Anterior cingulate cortex (tissue), 58 donors: Measurements from ENCODE around the gene SORL1.
"Not testable (repeated sequence)": the region's sequence is repeated elsewhere in the genome, so short reads cannot be mapped to it uniquely, and the experiment has no call there.

Experiments used
- DNase-seq, 58 donors: peaks; one replicate each; lab custom pipeline; 2025; lab: John Stamatoyannopoulos, UW

The SORL1 gene

DNA sequence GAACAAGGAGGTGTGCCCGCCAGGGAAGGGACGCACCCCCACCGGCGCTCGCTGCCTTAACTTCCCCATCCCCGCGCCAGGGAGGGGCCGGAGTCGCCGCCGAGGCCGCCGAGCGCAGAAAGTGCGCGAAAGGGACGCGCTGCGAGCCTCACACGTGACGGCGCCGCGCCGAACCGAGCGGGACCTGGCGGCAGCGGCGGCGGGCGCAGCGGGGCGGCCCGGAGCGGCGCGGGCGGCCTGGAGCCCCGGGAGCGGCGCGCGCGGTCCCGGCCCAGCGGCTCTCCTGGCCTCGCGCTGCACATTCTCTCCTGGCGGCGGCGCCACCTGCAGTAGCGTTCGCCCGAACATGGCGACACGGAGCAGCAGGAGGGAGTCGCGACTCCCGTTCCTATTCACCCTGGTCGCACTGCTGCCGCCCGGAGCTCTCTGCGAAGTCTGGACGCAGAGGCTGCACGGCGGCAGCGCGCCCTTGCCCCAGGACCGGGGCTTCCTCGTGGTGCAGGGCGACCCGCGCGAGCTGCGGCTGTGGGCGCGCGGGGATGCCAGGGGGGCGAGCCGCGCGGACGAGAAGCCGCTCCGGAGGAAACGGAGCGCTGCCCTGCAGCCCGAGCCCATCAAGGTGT, at the start of gene SORL1:
SORL1 (plus strand) TSS at position 329 of the 623 bp plus-strand sequence; CDS start at position 347, 18 bp downstream.
- DNase-seq, result peak in 54 of 58 donors; percentile 28 to 86 (median 70)

GRCh38 chr11:121405646-121406045, 46.5 kb upstream of the SORL1 start:
- no peak for DNase-seq

DNA sequence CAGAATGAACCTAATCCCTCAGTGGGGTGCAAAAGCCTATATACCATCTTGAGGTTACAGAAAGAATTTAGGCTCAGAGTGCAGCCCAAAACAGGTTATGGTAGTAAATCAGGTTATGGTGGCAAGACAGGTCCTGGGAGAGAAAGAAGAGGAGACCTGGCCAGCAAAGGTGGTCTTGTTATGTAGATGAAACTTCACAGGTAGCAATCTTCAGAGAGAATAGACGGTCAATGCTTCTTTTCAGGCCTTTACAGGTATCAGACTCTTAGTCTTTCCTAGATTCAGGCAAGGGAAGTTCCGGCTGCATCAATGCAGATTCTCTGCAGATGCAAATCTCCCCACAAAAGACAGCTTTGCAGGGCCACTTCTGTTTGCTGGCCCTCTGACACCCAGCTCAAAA, 45.8 kb upstream of the SORL1 start:
- no peak for DNase-seq

GRCh38 chr11:121408830-121409229, 43.3 kb upstream of the SORL1 start:
- no peak for DNase-seq

GRCh38 chr11:121410041-121410440, 42.1 kb upstream of the SORL1 start:
- DNase-seq, result not testable (repeated sequence)

GRCh38 chr11:121411330-121411729, 40.8 kb upstream of the SORL1 start:
- DNase-seq, result not testable (repeated sequence)

GRCh38 chr11:121412000-121412587, 40.0 kb upstream of the SORL1 start:
- DNase-seq, result no peak

DNA sequence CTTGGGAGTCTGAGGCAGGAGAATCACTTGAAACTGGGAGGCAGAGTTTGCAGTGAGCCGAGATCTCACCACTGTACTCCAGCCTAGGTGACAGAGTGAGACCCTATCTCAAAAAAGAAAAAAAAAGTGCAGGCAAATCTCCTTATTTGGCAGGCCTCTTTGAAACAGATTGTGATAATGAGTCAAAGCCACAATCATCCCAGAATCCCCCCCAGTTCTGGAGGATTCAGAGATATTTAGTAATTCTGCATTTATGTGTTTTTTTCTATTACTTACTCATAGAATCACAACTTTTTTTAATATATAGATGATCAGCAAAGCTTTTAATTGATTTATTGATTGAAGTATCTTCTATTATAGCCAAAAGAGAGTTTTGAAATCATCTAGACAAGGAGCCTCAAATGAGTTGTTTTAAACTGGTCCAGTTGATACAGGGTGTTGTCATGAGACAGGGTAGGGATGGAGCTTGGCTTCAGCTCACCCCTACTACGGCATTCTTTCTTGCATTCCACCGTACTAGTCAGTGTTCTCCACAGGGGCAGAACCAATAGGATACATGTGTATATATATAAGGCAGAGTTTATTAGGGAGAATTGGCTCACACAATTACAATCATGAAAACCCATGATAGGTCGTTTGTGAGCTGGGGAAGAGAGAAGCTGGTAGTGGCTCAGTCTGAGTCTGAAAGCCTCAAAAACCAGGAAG, 39.3 kb upstream of the SORL1 start:
- DNase-seq, result no peak

DNA sequence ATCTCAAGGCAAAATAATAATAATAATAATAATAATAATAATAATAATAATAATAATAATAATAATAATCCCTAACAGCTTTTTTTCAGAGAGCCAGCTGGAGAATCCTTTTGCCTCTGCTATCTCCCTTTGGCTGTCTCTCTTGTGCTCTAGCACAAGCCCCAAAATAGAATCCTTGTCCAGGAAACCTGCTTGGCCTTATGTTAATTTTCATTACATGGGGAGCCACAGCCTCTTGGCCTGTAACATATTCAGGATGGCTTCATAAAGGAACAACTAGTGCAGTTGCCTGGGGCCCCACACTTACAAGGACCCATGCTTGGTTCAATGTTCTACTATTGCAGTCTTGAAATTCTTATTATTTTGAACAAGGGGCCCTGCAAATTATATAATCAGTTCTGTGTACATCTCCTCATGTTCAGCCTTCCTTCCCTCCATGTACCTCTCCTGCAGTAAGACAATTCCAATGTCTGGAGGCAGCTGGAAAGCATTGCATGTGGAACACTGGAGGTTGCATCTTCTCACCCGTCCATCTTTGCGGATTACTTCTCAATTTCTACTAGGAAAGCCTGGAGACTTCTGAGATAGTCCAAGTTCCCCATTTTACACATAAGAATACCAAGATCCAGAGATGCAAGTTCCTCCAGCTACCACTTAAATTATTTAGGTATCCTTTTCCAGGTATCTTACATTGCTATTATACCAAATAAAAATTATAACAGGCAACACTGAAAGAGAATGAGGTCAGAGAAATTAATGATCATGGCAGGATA, 37.8 kb upstream of the SORL1 start:
- DNase-seq, result no peak

- no peak for DNase-seq
Measured at GRCh38 chr11:121415856-121416255, 36.3 kb upstream of the SORL1 start.

DNA sequence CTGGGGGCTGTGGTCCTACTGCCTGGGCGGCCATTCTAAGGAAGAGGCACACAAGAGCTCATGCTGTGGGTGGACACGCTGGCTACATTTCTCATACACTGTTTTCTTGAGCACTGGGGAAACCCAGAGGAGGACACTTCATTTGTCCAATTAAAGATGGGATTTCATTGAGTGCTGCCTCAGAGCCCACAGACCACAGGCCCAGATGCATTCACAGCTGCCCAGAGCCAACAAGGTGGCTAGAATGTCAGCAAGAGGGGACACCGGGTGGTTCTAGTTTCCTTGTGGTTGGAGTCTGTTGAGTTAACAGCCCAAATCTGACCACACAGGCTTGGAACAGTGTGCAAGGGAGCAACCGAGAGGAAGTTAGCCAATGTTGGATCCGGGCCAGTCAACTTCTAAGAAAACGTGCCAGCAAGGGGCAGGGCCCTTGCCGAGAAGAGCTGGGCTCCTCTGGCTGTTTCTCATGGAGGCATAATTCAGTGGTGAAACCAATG, 35.0 kb upstream of the SORL1 start:
- DNase-seq, result peak in 48 of 58 donors; percentile 16 to 87 (median 46)

GRCh38 chr11:121417607-121418006, 34.5 kb upstream of the SORL1 start:
- no peak for DNase-seq

DNA sequence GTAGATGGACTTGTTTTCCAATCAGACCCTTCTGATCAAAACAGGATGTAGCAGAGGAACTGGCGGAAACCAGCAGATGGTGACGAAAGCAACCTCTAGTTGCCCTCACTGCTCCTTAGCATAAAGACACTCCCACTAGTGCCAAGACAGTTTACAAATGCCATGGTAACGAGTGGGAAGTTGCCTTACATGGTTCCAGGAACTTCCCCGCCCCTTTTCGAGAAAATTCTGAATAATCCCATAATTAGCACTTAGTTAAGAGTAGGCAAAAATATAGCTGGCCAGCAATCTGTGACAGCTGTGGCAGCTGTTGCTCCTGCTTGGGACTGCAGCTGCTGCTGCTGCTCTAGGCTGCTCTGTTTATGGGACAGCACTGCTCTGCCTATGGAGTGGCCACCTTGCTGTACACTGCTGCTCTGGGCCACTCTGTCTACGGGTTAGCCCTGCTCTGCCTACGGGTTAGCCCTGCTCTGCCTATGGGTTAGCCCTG, 33.4 kb upstream of the SORL1 start:
- DNase-seq, result peak in 2 of 58 donors; percentile 3 to 30

DNA sequence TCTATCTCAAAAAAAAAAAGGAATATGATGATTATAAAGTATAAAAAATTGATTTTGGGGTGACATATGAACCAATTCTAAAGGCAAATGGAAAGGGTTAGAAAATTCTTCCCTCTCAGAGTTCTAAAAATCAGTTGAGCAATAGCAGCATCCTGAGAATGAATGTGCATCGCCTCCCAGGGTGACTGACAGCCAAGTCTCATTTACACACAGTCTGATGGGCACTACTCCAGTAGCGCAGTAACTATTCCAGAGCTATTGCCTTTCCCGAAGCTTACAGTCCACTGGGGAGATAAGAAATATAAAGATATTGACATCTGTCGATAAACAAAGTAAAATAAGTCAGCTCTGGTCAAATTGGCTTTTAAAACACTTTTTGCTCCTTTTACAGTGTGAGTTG, 32.3 kb upstream of the SORL1 start:
- no peak for DNase-seq

DNA sequence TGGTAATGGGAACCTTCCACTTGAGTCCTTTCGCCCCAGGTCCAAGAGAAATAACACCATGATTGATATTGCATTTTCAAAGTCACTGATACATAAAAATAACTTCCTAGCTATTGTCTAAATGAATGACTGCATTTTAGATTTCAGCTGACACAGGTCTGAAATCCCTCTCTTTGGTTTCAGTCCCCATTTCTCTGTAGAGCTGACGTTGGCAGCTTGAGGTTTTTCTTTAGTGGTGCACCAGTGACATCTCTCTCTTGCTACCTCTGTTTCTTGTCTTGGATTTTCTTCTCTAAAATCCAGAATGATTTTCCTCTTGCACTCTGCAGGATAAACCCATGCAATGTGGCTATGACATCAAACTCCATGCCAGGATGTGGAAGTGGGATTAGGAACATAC, 31.7 kb upstream of the SORL1 start:
- DNase-seq, result no peak

DNA sequence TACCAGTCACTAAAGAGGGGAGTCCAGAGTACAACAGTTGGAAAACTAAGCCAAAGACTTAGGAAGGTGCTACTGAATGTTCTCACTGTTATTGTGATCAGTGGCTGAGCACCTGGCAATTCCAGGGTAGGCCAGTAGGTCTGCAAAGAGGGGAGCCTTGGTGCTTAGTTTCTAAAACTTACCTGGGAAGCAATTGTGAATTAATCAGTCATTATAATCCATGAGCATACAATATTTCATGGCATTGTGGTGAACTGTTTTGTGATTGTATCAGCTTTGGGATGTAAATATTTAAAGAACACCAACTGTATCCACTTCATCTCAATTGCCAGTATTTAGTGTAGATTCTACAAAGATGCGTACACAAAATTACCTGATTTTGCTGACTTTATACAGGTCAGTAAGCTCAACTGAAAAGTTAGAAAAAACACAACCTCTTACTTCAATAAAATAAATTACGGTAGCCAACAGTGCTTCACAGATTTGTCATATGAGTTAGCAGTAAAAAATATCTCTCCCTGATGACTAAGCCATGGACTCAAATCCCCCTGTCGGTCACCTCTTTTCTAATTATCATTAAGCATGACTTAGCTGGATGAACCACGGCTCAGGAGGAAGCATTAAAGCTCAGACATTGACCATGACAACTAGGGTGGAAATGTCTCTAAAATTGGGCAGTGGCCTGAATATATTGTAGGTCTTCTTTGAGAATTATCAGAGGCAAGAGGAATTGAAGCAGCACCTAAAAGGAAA, 30.8 kb upstream of the SORL1 start:
- DNase-seq, result no peak

DNA sequence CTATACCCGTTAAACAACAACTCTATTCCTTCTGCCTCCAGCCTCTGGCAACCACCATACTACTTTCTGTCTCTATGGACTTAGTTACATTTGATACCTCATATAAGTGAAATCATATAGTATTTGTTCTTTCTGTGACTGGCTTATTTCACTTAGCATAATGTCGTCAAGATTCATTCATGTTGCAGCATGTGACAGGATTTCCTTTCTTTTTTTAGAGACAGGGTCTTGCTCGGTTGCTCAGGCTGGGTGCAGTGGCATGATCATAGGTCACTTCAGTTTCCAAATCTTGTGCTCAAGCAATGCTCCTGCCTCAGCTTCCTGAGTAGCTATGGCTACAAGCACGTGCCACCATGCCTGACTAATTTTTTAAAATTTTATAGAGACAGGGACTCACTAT, 29.4 kb upstream of the SORL1 start:
- DNase-seq, result no peak

DNA sequence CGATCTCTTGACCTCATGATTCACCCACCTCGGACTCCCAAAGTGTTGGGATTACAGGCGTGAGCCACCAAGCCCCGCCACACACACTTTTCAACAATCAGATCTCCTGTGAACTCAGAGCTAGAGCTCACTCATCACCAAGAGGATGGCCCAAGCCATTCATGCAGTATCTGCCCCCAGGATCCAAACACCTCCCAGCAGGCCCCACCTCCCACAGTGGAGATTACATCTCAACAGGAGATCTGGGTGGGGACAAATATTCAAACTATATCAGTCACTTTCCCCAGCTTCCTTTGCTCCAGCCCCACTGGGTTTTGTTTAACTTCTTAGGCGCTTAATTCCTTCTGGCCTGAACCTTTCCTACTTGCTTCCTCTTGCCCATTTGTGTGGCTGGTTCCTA, 26.3 kb upstream of the SORL1 start:
- DNase-seq, result no peak

DNA sequence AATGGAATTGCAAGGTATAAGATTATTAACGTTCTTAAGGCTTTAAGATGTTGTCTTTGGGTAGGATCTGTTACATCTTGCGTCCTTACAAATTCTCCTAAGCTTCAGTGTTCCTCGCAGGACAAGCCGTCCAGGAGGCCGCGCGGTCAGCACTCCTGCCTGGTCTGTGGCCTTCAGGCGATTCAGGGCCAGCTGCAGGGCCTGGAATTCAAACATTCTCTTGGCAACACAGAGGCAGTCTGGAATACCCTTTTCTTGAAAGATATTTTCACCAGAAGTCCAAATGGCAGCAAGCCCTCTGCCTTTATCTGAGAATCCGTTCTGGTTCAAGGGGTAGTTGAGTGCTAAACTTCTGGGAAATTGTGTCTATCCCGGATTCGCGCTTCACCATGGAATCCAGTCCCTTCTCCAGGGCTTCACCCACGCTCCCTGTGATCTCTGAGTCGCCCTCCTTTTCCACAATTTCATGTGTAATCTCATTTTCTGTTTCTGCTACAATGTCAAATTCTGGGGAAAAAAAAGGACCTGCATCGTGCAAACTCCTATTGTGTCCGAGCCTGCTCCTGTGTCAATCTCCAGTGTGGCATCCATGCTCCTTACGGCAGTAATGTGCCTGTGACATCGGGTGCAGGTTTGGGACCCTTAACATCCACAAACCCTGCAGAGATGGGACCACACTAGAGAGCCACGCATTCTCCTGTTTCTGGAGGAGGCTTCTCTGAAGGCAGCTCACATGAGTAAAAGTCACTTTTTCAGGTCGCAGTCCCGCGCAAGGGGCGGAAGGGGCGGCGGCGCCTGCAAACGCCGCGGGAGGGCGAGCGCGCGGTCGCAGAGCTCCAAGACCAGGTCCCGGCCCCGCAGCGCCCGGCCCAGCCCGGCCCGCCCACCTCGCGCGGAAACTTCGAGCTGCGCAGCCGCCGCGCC, 25.4 kb upstream of the SORL1 start:
- DNase-seq, result peak in 23 of 58 donors; percentile 11 to 63 (median 29)
